ENCODE results near the gene TAS2R60. TPM values are rescaled to one million over a fixed set of nuclear protein-coding genes. Genes with fewer than 3 reads are reported as not detected.

The TAS2R60 gene
- total RNA-seq, 1 experiment from 2014 or later: not detected

GRCh38 chr7:143449793-143450192 lies 6.5 kb downstream of the TAS2R60 start:
- H3K27me3 Mint-ChIP-seq (ENCODE audit: low read depth): no peaks in the 10 kb centered on the region
- H4K20me1 ChIP-seq (ENCODE audit: control insufficient read depth, insufficient read depth, insufficient read length): no peaks in the 10 kb centered on the region
- no peak overlapping the region for H2BK15ac ChIP-seq (ENCODE audit: low read depth, low read length)
- H3K23me2 ChIP-seq (ENCODE audit: insufficient read length, low read depth, low read length, poor library complexity, severe bottlenecking): no peaks in the 10 kb centered on the region
- H3K4ac ChIP-seq (ENCODE audit: low read depth, low read length): no peak overlapping the region
- H3K4me2 ChIP-seq (ENCODE audit: insufficient read depth, insufficient read length, low read length): no peak overlapping the region
- H2BK12ac ChIP-seq (ENCODE audit: insufficient read length, low read depth, low read length): no peak overlapping the region
- H3K56ac ChIP-seq (ENCODE audit: insufficient read length, low read depth, low read length): no peak overlapping the region
- H3K9me3 Mint-ChIP-seq: no peaks in the 10 kb centered on the region
- no peak overlapping the region for H3T11ph ChIP-seq (ENCODE audit: low read length)
- no peak overlapping the region for H3K27ac ChIP-seq (ENCODE audit: insufficient read length, low read depth, low read length)
- H3K23ac ChIP-seq (ENCODE audit: insufficient read length, low read depth, low read length): no peak overlapping the region
- WGBS (ENCODE audit: extremely low coverage, insufficient read length, low lambda C conversion rate): no CpG with 5 or more reads among the region's 3 CpGs
- H3K4me1 ChIP-seq (ENCODE audit: insufficient read depth, low read length): no peaks in the 10 kb centered on the region
- no peaks in the 10 kb centered on the region for H3K9me3 ChIP-seq (ENCODE audit: control insufficient read depth, low read depth, low read length)
- no peak overlapping the region for H2AK5ac ChIP-seq (ENCODE audit: insufficient read length, low read length)
- H2BK20ac ChIP-seq (ENCODE audit: low read depth, low read length, poor library complexity, severe bottlenecking): no peak overlapping the region
- H4K91ac ChIP-seq (ENCODE audit: insufficient read length, low read depth, low read length): no peak overlapping the region
- no peak overlapping the region for H3K27ac Mint-ChIP-seq
- TF ChIP-seq, protein P1, sequence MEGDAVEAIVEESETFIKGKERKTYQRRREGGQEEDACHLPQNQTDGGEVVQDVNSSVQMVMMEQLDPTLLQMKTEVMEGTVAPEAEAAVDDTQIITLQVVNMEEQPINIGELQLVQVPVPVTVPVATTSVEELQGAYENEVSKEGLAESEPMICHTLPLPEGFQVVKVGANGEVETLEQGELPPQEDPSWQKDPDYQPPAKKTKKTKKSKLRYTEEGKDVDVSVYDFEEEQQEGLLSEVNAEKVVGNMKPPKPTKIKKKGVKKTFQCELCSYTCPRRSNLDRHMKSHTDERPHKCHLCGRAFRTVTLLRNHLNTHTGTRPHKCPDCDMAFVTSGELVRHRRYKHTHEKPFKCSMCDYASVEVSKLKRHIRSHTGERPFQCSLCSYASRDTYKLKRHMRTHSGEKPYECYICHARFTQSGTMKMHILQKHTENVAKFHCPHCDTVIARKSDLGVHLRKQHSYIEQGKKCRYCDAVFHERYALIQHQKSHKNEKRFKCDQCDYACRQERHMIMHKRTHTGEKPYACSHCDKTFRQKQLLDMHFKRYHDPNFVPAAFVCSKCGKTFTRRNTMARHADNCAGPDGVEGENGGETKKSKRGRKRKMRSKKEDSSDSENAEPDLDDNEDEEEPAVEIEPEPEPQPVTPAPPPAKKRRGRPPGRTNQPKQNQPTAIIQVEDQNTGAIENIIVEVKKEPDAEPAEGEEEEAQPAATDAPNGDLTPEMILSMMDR (conservative IDR thresholded peaks at IDR 0.05): no peak
- no peak overlapping the region for H3K14ac ChIP-seq (ENCODE audit: insufficient read depth, low read length)
- no peaks in the 10 kb centered on the region for H3K27me3 ChIP-seq (ENCODE audit: insufficient read depth, low read length)
- DNase-seq: no peak
- H2AFZ ChIP-seq (ENCODE audit: low read length): no peak overlapping the region
- no peaks in the 10 kb centered on the region for H3K79me1 ChIP-seq (ENCODE audit: insufficient read depth, low read depth, low read length, poor library complexity, severe bottlenecking)
- no peak overlapping the region for H2BK120ac ChIP-seq (ENCODE audit: low read depth, low read length, poor library complexity, severe bottlenecking)
- no peaks in the 10 kb centered on the region for H3K4me1 Mint-ChIP-seq
- H2BK5ac ChIP-seq (ENCODE audit: insufficient read length, low read length): no peak overlapping the region
- no peak overlapping the region for H4K8ac ChIP-seq (replicated peaks; ENCODE audit: insufficient read length, low read depth, low read length)
- no peak overlapping the region for H3K9ac ChIP-seq (ENCODE audit: extremely low read depth, insufficient read length, low read length)
- H3K4me3 Mint-ChIP-seq: no peak overlapping the region
- H3K18ac ChIP-seq (ENCODE audit: insufficient read length, low read depth, low read length): no peak overlapping the region
- no peaks in the 10 kb centered on the region for H3K79me2 ChIP-seq (ENCODE audit: insufficient read depth, low read length)
- peaks cover 0 to 2% (median 0%) of the 10 kb centered on the region in 3 experiments; a peak in 2 of 7 replicates for H3K36me3 Mint-ChIP-seq (ENCODE audit: insufficient read depth in 1 of 3, low read depth in 3 of 3)
- no peak overlapping the region for H4K5ac ChIP-seq (ENCODE audit: insufficient read length, low read depth, low read length)
